Stimulated activated CD8-positive, alpha-beta memory T cell treated with anti-CD3 and anti-CD28 coated beads, Interleukin-4, amount 100 ng/mL, for 24 hours (primary cell): Measurements from ENCODE around the gene TNC.

Source experiments
- DNase-seq: peaks from one replicate; pipeline ENCODE4 v3.0.0-alpha.2; 2020; ENCODE audit warnings: low read depth

TNC gene

DNA sequence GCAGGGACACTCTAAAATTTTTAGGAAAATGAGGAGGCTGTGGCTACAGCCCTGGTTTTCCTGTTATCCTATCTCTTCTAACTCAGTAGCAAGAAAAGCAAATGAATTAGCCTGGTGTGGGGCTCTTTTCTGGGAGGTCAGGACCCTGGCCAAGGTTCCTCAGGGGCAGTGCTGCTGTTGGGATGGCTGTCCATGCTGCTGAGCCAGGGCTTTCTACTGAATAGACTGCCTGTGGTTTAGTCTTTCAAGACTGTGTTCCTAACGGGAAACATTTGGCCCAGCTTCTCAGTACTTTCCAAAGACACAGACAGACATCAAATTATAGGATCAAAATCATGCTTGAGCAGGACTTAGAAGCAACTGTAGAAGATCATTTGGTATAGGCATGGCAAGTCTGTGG lies 18.1 kb downstream of the TNC start:
- DNase-seq = no peak

DNA sequence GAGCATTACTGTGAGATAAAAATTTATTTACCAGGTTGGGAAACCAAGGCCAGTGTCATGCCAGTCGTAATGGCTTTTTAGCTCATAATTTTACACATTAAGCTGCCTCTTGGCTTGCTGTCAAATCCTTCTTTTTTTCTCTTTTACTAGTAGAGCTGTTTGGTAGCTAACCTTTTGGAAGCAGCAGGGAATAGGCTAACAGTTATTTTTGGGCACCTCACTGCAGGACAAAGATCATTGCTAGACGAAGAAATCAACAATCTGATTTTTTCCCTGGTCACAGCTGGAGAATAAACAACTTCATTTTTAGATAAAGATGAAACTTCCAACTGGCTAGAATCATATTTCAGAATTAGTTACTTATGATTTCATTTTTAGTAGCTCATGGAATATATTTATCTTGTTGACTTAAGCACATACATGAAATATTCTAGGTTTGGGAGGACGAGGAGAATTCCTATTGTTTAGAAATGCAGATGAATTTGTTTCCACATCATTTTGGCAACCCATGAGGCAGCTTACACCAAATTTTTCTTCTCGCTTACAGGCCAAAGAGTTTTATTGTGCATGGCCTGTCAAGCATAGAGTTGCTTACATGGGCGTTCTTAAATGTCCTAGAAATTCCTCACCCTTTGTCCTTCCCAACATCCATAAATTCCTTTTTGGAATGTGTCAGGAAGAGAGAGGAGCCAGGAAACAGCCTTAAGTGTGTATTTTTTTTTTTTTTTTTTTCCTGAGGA lies 19.6 kb downstream of the TNC start:
- no peak for DNase-seq

DNA sequence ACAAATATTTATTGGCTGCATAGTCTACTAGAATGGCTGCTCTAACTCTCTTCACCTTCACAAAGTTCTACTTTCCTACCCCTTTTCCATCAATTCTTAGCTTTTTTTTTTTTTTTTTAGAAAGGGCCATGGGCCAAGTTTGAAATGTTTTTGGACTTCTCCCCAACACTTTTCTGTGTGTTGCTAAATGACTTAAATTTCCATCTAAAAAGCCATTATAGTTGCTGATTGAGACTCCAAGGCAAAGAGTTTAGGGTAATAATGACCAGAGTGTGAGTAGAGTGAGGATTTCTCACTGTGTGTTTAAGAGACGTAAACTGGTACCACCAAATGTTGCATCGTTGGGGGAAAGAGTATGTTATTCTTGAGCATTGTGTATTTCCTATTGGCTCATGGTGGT lies 24.4 kb downstream of the TNC start:
- no peak for DNase-seq

DNA sequence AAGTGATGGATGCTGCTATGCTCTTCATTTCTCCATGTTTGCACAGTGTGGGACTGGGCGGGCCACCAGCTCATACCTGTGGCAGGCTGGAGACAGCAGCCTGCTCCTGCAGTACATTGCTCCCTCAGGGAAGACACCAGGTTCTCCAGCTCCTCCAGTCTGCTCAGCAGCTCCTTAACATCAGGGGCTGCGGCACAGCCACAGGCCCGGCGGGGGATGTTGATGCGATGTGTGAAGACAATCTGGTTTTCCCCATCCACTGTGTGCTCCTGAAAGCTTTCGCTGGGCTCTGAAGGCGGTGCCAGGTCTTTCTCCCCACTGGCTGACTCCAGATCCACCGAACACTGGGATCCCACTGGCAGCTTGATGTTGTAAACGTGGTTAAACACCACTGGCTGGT lies 27.5 kb downstream of the TNC start:
- DNase-seq = no peak

DNA sequence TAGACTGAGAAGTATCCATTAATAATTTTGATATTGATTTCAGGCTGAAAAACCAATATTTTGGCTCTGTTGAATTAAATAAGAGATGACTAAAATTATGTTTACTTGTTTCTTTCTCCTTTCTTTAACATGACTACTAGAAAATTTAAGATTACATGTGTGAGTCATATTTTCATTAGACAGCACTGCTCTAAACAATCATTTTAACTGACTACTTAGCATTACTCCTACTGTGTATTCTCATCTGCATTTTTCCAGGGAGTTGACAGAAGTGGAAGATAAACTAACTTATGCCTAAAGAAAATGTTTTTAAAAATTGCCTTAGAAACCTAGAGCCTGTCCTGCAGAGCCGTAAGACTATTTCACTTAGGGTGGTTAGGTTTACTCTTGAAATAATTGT lies 29.1 kb downstream of the TNC start:
- DNase-seq = no peak

- DNase-seq = no peak
Measured at GRCh38 chr9:115086886-115087285, 31.1 kb downstream of the TNC start.

GRCh38 chr9:115086461-115086860 lies 31.5 kb downstream of the TNC start:
- DNase-seq = no peak

DNA sequence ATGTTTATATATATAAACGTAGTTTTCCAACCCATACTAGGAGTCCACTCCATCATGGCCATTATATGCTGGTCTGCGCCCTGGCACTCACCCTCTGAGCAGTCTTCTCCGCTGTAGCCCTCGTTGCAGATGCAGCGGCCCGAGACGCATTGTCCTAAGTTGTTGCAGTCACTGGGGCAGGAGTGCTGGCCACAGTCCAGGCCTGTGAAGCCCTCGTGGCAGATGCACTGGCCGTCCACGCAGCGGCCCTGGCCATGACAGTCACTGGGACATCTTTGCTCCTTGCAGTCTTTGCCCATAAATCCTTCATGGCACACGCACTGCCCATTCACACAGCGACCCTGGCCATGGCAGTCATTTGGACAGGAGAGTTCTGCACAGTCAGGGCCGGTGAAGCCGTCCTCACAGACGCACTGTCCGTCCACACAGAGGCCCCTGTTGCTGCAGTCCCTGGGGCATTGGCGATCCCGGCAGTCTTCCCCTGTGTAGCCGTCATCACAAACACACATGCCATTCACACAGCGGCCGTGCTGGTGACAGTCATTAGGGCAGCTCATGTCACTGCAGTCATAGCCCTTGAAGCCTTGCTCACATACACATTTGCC lies 32.1 kb downstream of the TNC start:
- no peak for DNase-seq

GRCh38 chr9:115084709-115085108 lies 33.2 kb downstream of the TNC start:
- no peak for DNase-seq

DNA sequence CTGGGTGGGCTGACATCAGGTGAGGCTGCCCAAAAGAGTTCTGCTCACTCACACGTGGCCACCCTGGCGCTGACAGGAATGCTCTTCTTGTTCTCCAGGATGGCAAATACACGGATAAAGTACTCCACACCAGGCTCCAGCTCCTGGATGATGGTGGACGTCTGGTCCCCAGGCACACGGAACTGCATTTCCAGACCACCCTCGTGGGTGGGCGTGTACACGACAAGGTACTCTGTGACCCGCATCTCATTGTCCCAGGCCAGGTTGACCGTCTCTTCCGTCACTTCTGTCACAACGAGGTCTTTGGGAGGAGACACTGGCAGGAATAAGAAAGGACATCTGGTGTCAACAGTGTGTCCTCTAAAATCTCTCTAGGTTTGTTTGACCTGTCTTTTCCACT lies 33.8 kb downstream of the TNC start:
- no peak for DNase-seq

- no peak for DNase-seq
Measured at GRCh38 chr9:115080242-115080641, 37.7 kb downstream of the TNC start.

- no peak for DNase-seq
Measured at GRCh38 chr9:115079156-115079555, 38.8 kb downstream of the TNC start.

DNA sequence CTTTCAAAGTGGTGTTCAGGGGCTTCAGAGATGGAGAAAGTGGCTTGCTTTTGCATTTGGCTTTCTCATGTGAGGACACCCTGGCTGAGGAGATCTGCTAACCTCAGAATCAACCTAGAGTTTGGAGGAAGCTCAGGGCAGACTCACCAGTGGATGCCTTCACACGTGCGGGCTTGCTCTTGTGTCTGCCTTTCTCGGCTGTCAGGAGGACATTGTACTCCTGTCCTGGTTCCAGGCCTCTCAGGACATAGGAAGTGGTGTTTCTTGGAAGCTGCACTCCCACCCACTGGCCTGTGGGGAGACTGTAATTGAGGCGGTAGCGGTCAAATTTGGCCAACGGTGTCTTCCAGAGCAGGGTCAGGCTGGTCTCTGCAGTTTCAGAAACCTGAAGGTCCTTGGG lies 44.5 kb downstream of the TNC start:
- no peak for DNase-seq

DNA sequence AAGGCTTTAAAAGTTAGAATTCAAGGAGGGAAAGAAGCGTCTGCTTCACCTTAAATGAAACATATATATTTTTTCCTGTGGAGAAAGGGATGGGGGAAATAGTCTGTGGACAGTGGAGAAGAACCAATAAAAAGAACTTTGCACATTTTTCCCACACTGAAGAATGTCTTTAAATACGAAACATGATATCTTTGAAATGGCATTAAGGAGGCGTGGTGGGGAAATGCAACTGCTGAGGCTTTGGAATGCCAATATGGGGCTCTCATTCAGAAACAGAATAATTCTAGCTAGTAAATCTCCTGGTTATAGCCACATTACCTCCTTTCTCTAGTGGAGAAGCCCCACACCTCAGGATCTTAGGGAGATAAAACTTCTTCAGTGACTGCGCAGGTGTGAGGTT lies 46.8 kb downstream of the TNC start:
- no peak for DNase-seq

- DNase-seq = no peak
Measured at GRCh38 chr9:115069771-115070170, 48.2 kb downstream of the TNC start.

DNA sequence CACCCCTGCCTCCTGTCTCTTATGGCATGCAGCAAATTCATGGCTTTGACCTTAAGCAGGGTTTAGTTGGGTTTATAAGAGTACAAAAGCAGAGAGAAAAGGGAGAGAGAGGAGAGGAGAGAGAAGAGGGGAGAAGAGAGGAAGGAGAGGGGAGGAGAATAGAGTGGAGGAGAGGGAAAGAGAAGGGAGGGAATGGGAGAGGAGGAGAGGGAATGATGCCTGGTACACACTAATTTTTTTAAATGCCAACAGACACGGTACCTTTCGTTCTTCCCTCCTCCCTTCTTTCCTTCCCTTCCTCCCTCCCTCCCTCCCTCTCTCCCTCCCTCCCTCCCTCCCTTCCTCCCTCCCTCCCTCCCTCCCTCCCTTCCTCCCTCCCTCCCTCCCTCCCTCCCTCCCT lies 48.7 kb downstream of the TNC start:
- DNase-seq = no peak

- no peak for DNase-seq
Measured at GRCh38 chr9:115068031-115068430, 49.9 kb downstream of the TNC start.

- no peak for DNase-seq
Measured at GRCh38 chr9:115063058-115063845, 54.7 kb downstream of the TNC start.

DNA sequence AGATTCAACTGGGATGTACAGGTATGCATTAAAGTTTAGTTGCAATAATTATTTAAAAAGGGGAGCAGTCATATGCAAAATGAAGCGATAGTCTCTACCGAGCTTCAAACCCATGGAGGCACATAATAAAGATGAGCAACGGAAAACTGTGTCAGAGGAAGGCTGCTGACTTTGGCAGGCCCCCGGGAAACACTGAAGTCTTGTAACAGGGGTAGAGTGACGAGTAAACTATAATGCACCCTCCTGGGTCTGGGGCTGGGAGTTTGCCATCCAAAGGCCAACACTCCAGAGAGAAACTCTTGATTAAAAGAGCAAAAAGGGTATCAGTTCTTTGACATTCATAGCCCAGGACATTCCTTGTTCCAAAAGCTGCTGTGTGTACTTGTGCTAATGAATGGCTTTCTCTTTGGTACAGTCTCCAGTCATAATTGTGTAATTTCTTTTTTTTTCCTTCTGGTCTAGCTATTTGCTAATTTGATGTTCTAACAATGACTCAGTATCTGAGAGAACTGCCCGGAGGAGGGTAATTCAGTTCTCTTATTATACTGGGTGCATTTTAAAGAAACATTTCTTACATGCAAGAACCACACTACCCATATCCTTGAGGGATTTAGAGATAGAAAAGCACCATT lies 59.2 kb downstream of the TNC start:
- no peak for DNase-seq

DNA sequence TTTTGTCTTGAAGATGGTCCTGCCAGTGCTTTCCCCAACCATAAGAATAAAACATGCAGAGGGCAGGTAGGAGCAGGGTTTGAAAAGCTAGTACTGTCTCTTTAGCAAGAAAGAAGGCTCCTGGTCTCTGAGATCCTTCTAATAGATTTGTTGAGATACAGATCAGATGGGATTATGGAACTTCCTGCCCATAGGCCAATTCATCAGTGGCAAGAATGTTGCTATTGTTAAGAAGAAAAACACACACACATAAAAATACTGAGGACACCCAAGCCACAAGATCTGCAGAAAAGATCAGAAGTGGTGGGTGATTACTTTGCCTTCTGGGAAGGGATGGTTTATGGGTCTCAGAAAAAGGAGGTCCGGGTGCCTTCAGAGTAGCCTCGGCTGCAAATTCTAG lies 59.8 kb downstream of the TNC start:
- no peak for DNase-seq

- DNase-seq = no peak
Measured at GRCh38 chr9:115057559-115057958, 60.4 kb downstream of the TNC start.

- no peak for DNase-seq
Measured at GRCh38 chr9:115050002-115050490, 67.9 kb downstream of the TNC start.

- no peak for DNase-seq
Measured at GRCh38 chr9:115046824-115047223, 71.1 kb downstream of the TNC start.
